Adrenal gland (tissue), 12 donors: ENCODE measurements around the gene IDH2. TPM values are rescaled to one million over a fixed set of nuclear protein-coding genes. Genes with fewer than 3 reads are reported as not detected.

Experiments used
- DNase-seq, 7 donors: peaks; one replicate each; pipeline ENCODE4 v3.0.0-alpha.2; 2019 to 2020
- H3K27ac ChIP-seq, 5 donors: fragments of 200-600 bp; sonication (generic) in 4 of 5; 1 replicate in 3 of 5; 2 replicates in 2 of 5; pipeline versions ENCODE4 v1.5.1 to v1.8.0; 2016 to 2020; ENCODE audit warnings: mild to moderate bottlenecking in 1 of 5
- H3K27me3 ChIP-seq: fragments of 200-600 bp; 2 replicates; pipeline ENCODE4 v1.8.0; 2021
- H3K36me3 ChIP-seq, 2 donors: fragments of 200-600 bp; replicated peaks in 1 of 2; 1 replicate in 1 of 2; 2 replicates in 1 of 2; pipeline versions ENCODE4 v1.5.1 to v1.8.0; 2018 to 2022
- H3K4me1 ChIP-seq, 2 donors: fragments of 200-600 bp; replicated peaks in 1 of 2; 1 replicate in 1 of 2; 2 replicates in 1 of 2; pipeline versions ENCODE4 v1.5.1 to v1.8.0; 2018 to 2021
- H3K4me3 ChIP-seq, 4 donors: fragments of 200-600 bp; sonication (generic) in 3 of 4; one replicate each; pipeline ENCODE4 v1.5.1; 2016 to 2018
- H3K9me3 ChIP-seq, 3 donors: fragments of 200-600 bp; sonication (generic) in 1 of 3; replicated peaks in 1 of 3; 1 replicate in 2 of 3; 2 replicates in 1 of 3; pipeline versions ENCODE4 v1.5.1 to v1.8.0; 2016 to 2021
- CTCF ChIP-seq, 6 experiments: fragments of 450-650 bp in 4 of 6; fragments of 200-600 bp in 2 of 6; sonication (generic) in 1 of 6; IDR thresholded peaks; 1 replicate in 5 of 6; 2 replicates in 1 of 6; pipeline versions ENCODE4 v1.5.1 to v1.8.0; 2016 to 2021; ENCODE audit warnings: antibody characterized with exemption in 6 of 6, mild to moderate bottlenecking in 2 of 6, moderate library complexity in 1 of 6
- POLR2A ChIP-seq, 2 donors: fragments of 450-650 bp; IDR thresholded peaks; one replicate each; pipeline ENCODE4 v1.6.1; 2017; ENCODE audit warnings: antibody characterized with exemption in 2 of 2, mild to moderate bottlenecking in 2 of 2, moderate library complexity in 1 of 2
- WGBS, 4 donors: extraction: QIAGEN DNeasy Blood & Tissue Kit in 2 of 4; methylation state at CpG; one replicate each; pipeline versions ENCODE4 v1.1.5 to v1.1.7; 2013 to 2017; 5-methylcytosine and 5-hydroxymethylcytosine counted together
- intact Hi-C, 2 donors: fragments of 100-400 bp; cut with DNase I; formaldehyde crosslinking; loops; one replicate each; pipeline versions ENCODE4 v1.14.1 to v1.15.0; 2022 to 2023
- polyA plus RNA-seq, 3 donors: library from polyadenylated mRNA; stranded (reverse); fragments of 200-250 nt in 2 of 3; fragments of 350-450 nt in 1 of 3; fragmentation: Illumina TruSeq in 1 of 3; extraction: RNeasy Lipid Tissue Mini Kit (QIAGEN cat#74804) in 1 of 3; gene quantifications; one replicate each; pipeline ENCODE4 v1.2.3, GENCODE V29; 2013 to 2014
- total RNA-seq, 9 donors: library from RNA; depleted of rRNA in 4 of 9; stranded (reverse); fragments of >200 nt in 4 of 9; fragments of 120-200 nt in 1 of 9; fragmentation: NEBNext Ultra II Directional in 1 of 9; extraction: Animal tissue kit (Norgen Biotek cat#: 25700) in 1 of 9; gene quantifications; one replicate each; pipeline versions ENCODE4 v1.1.0 to v1.2.4, GENCODE V29; 2013 to 2023
- donor health status: healthy with polysubstance abuse.
- donor health status: Bipolar disorder and iron deficiency.
- donor health status: DM: yes; HTN: yes; CAD: no.
- donor health status: DM: no; HTN: no; CAD: no.
- donor health status: DM: no; HTN: no; CAD: no.
- donor health status: DM: yes; HTN: yes; CAD: no.

The IDH2 gene
- total and polyA plus RNA-seq, 12 donors: 10.3 to 33.6 (median 19.3) TPM

GRCh38 chr15:90082140-90082715 lies 20.0 kb downstream of the IDH2 start:
- intact Hi-C loops: loop anchor here (10.0 kb wide), 2 partner anchors 177 to 337 kb away; no protein-coding TSS in a partner anchor
- Histone ChIP-seq H3K27me3 (no peaks in the 10 kb centered on the region), H3K9me3 (no peaks in the 10 kb centered on the region), H3K36me3 (peaks cover 0 to 27% of the 10 kb centered on the region in 2 donors), H3K27ac (no peak overlapping the region), H3K4me3 (no peak overlapping the region), H3K4me1 (no peaks in the 10 kb centered on the region)
- TF ChIP-seq CTCF (IDR thresholded peaks at IDR 0.05) (no peak), POLR2A (IDR thresholded peaks at IDR 0.05) (no peak)
- DNase-seq: no peak
- WGBS, 4 donors: 36 to 85% (median 49%) methylated on average over 3 to 9 of the region's 9 CpGs

- no peaks in the 10 kb centered on the region for H3K27me3 ChIP-seq
- H3K4me3 ChIP-seq: no peak overlapping the region
- H3K4me1 ChIP-seq: no peaks in the 10 kb centered on the region
- TF ChIP-seq CTCF (IDR thresholded peaks at IDR 0.05) (no peak), POLR2A (IDR thresholded peaks at IDR 0.05) (no peak)
- no peak for DNase-seq
- H3K36me3 ChIP-seq: peaks cover 0 to 27% of the 10 kb centered on the region in 2 donors
- H3K27ac ChIP-seq: no peak overlapping the region
- no peaks in the 10 kb centered on the region for H3K9me3 ChIP-seq
- intact Hi-C loops: loop anchor here (10.0 kb wide), 2 partner anchors 176 to 336 kb away; no protein-coding TSS in a partner anchor
- 90 to 98% (median 91%) methylated on average over 8 to 11 of the region's 11 CpGs for WGBS, 4 donors
Measured at GRCh38 chr15:90080818-90081393, 21.4 kb downstream of the IDH2 start.

GRCh38 chr15:90080458-90080755 lies 21.9 kb downstream of the IDH2 start:
- no peak for TF ChIP-seq CTCF (IDR thresholded peaks at IDR 0.05)
- no peak for TF ChIP-seq POLR2A (IDR thresholded peaks at IDR 0.05)
- Histone ChIP-seq H3K9me3 (no peaks in the 10 kb centered on the region), H3K36me3 (peaks cover 0 to 27% of the 10 kb centered on the region in 2 donors), H3K4me3 (no peak overlapping the region), H3K27me3 (no peaks in the 10 kb centered on the region), H3K27ac (no peak overlapping the region), H3K4me1 (no peaks in the 10 kb centered on the region)
- intact Hi-C loops: loop anchor here (10.0 kb wide), 2 partner anchors 176 to 336 kb away; no protein-coding TSS in a partner anchor
- 80 to 95% (median 88%) methylated on average over 7 to 9 of the region's 9 CpGs for WGBS, 4 donors
- no peak for DNase-seq

GRCh38 chr15:90079619-90080457 lies 22.4 kb downstream of the IDH2 start:
- Histone ChIP-seq H3K36me3 (peaks cover 0 to 27% of the 10 kb centered on the region in 2 donors), H3K9me3 (no peaks in the 10 kb centered on the region), H3K4me1 (no peaks in the 10 kb centered on the region), H3K27ac (no peak overlapping the region), H3K4me3 (no peak overlapping the region), H3K27me3 (no peaks in the 10 kb centered on the region)
- WGBS, 4 donors: 86 to 96% (median 90%) methylated on average over 17 to 28 of the region's 28 CpGs
- DNase-seq: no peak
- intact Hi-C loops: loop anchor here (10.0 kb wide), 2 partner anchors 175 to 335 kb away; no protein-coding TSS in a partner anchor
- no peak for TF ChIP-seq CTCF (IDR thresholded peaks at IDR 0.05)
- TF ChIP-seq POLR2A (IDR thresholded peaks at IDR 0.05): no peak
